SK-MEL-5 (cell line): ENCODE results near the gene TMEM161B. TPM values are rescaled to one million over a fixed set of nuclear protein-coding genes. Genes with fewer than 3 reads are reported as not detected.
"Not testable (repeated sequence)": the region's sequence is repeated elsewhere in the genome, so short reads cannot be mapped to it uniquely, and the experiment has no call there.

Experiments
- DNase-seq: peaks from one replicate; pipeline ENCODE4 v3.0.0-alpha.2; 2016; ENCODE audit warnings: low read depth, low spot score
- in situ Hi-C: cut with HindIII; loops from 2 replicates; pipeline ENCODE4 v1.10.0; 2016; ENCODE audit warnings: low sequenced_read_pairs, high pct_unique_total_duplicates, low pct_unique_long_range_greater_than_20kb
- total RNA-seq: library from RNA; depleted of rRNA; stranded (reverse); fragments of >200 nt; shearing (Covaris generic); gene quantifications from 2 replicates; pipeline ENCODE4 v1.2.3, GENCODE V29; 2014

TMEM161B gene
- total RNA-seq, 1 experiment from 2014 or later: 45.5 TPM

DNA sequence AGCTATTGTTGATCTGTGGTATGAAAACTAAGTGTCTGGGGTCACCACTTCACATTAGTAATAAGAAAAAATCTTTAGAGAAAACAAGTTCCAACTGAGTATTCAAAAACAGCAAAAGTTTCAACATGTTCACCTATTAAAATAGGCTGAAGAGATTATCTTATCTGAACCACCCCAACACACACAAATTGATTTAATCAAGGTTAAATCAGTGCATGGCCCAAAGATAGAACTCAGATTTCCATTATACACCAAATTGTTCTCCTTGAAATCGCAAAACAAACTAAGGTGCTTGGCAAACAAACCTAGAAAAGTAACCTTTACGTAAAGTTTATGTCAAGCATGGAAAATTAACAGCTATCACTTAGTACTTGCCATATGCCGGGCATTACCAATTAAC is 61.1 kb downstream of the TMEM161B start:
- DNase-seq: no peak
- in situ Hi-C loops: no loop called here

DNA sequence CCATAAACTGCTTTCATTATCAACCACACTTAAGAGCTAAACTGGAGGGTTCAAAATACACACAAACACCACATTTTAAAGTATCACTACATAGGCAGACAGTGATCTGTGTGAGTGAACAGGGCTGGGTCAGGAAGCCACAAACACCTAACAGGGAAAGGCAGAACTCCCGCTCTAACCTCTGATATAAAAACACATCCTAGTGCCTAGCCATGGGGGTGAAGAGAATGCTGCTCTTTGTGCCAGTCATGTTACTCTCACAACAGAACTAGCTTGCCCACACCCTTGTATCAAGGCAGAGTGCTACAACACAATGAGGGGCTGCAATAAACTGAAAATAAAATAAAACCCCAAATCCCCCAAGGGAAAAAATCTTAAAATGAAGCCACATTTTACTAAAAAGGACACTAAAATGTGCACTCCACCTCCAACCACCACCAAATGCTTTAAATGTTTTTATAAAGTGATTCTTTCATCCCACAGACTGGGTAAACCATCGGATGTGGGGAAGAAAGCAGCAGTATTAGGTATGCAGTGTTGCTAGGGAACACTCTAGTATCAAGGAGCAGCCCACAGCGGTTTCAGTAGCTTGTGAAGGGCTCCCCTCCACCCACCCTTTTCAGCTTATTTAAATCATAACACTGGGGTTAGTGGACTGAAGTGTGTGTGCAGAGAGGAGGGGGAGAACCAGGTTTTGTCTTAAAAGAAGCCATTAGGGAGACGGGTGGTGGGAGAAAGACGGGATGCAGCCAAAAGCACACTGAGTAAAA is 64.5 kb downstream of the TMEM161B start:
- DNase-seq: peak; percentile 6
- in situ Hi-C loops: no loop called here

DNA sequence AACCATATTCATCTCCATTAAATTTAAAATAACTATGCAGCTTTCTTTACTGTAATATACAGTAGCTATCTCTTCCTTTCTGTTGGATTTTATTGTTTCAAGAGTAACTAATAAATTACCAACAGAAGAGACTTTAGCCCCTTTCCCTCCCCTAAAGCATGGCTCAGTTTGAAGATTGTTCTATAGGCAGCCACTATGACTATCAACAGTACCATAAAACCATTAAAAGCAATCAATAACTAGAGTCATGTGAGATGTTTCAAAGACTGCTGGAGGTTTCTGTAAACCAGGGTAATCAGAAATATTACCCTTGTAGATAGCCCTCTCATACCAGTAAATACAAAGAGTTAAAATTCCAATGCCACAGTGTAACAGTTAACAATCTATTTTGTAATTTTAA is 73.0 kb downstream of the TMEM161B start:
- in situ Hi-C loops: no loop called here
- no peak for DNase-seq

DNA sequence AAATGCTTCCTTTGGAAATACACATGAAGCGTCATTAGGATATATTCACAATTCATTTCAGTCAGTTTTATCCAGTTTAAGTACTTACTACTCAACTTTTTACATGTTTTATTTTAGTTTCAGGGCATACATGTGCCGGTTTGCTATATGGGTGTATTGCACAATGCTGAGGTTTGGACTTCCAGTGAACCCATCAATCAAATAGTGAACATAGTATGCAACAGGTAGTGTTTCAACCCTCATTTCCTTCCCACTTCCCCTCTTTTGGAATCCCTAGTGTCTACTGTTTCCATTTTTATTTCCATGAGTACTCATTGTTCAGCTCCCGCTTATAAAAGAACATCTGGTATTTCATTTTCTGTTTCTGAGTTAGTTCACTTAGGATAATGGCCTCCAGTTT is 74.7 kb downstream of the TMEM161B start:
- no peak for DNase-seq
- in situ Hi-C loops: no loop called here

DNA sequence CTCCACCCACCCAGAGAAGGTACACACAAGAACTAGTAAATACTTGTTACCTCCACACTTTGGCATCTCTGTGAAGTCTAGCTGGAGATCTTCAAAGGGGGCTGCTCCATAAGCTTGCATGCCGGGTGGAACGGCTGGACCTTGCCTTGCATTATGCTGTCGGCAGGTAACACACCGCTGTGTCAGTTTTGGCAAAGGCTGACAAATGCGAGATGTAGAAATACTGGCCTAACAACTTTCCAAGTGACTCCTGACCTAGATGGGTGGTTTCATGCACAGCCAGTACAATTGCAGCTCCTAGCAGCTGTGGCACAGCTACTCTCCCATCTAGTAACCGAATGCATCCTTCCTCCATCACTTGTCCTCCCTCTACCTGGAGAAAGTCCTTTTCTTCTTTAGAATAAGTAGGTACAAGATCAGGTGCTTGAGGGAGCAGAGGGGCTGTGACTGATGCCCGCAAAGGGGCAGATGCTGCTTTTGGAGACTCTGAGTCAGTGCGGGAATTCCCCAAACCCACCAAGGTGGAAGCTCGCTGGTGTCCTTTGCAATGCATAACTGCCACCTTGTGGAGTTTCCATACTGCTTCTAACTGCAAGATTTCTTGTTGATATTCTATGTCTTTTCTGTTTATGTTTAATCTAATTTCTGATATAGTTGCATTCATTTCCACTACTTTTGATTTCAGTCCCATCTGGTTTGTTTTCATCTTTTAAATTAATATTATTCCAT is 78.4 kb downstream of the TMEM161B start:
- in situ Hi-C loops: no loop called here
- DNase-seq: no peak

DNA sequence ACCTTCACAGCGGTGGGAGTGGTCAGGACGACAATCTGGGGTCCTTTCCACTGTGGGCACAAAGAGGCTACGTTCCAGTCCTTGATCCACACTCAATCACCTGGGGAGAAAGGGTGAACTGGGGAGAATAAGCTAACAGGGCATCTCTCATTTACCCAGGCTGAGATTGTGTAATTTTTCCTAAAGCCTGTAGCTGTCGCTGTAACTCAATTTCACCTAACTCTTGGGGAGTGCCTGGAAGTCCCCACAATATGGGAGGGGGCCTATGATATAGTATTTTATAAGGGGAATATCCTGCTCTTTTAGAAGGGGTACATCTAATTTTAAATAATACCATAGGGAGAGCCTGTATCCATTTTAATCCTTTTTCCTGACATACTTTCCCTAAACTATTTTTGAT is 79.2 kb downstream of the TMEM161B start:
- DNase-seq, in situ Hi-C loops: not testable (repeated sequence)

DNA sequence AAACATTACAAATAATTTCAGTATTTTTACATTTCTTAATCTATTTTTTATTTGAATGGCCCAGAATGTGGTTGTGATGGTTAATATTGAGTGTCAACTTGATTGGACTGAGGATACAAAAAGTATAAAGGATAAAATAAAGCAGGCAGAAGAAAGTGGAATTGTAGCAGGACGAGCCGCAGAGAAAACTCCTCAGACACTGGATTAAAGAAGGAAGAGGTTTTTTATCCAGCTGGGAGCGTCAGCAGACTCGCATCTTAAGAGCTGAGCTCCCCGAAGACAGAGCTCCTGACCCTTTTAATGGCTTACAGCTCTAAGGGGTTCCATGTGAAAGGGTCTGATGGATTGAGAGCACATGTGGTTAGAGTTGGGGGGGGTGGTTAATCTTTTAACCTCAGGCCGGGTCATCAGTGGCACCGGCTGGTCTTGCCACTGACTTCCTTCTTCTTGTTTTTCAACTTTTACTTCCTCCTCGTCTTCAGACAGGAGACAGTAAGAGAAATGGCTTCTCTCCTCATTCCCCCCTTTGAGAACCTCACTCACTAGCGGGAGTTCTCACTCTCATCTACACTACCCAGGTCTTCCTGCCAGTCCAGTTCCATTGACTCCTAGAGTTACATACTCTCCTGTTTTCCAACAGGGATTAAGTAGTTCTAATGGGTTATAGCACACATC is 80.0 kb downstream of the TMEM161B start:
- in situ Hi-C loops: no loop called here
- no peak for DNase-seq

DNA sequence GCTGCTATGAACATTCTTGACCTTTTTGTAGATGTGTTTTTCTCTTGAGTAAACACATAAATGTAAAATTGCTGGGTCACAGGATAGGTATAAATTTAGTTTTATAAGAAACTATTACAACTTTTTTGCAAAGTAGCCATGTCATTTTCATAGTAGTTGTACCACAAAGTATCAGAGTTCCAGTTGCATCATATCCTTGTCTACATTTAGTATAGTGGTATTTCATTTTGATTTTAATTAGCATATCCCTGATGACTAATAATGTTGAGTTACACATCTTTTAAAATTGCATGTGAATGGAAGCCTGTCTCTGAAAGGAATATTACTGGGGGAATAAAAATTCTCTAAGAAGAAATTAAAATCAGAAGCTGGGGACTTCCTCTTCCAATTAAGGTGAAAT is 85.4 kb downstream of the TMEM161B start:
- no peak for DNase-seq
- in situ Hi-C loops: no loop called here

DNA sequence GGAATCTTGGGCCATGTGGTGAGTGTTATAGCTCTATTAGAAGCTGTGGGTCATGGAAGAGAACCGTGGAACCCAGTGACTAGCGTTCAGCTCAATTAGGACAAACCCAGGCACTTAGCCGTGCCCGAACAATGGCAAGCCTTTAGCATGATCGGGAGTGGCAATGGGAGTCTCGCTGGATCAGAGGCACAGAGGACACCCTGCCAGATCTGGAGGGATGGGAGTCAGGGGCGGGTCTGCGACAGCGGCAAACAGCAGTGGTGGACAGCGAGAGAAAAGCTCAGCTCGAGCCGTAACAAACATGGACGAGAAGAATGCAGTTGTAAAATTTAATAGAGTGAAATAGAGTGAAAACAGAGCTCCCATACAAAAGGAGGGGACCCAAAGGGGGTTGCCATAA is 91.2 kb downstream of the TMEM161B start:
- in situ Hi-C loops, DNase-seq: not testable (repeated sequence)

DNA sequence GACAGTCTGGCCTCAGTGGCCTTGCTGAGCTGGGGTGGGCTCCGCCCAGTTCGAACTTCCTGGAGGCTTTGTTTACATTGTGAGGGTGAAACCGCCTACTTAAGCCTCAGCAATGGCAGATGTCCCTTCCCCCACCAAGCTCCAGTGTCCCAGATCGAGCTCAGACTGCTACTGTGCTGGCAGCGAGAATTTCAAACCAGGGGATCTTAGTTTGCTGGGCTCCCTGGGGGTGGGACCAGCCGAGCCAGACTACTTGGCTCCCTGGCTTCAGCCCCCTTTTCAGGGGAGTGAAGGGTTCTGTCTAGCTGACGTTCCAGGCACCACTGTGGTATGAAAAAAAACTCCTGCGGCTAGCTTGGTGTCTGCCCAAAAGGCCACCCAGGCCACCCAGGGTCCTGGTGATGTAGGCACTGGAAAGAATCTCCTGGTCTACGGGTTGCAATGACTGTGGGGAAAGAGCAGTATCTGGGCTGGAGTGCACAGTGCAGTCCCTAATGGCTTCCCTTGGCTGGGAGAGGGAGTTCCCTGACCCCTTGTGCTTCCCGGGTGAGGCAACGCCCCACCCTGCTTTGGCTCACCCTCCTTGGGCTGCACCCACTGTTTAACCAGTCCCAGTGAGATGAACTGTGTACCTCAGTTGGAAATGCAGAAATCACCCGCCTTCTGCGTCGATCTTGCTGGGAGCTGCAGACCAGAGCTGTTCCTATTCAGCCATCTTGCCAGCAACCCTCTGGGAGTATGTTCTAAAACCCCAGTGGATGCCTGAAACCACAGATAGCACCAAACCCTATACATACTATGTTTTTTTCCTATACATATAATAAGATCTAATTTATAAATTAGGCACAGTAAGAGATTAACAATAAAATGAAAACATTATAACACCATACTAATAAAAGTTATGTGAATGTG is 95.5 kb downstream of the TMEM161B start:
- DNase-seq: no peak
- in situ Hi-C loops: no loop called here

DNA sequence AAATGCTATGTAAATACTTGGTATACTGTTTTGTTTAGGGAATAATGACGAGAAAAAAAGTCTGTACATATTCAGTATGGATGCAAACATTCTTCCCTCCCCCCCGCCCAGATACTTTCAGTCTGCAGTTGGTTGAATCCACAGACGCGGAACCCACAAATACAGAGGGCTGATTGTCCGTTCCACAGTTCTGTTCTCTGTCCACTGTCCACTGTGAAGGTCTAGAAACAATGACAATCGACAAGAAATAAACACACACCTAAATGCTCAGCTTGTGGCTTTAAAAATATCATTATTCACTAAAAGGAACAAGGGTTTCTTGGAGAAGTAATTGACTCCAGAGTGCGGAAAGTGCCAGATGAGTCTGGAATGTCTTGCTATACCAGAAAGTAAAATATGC is 109.1 kb downstream of the TMEM161B start:
- DNase-seq: no peak
- in situ Hi-C loops: no loop called here

DNA sequence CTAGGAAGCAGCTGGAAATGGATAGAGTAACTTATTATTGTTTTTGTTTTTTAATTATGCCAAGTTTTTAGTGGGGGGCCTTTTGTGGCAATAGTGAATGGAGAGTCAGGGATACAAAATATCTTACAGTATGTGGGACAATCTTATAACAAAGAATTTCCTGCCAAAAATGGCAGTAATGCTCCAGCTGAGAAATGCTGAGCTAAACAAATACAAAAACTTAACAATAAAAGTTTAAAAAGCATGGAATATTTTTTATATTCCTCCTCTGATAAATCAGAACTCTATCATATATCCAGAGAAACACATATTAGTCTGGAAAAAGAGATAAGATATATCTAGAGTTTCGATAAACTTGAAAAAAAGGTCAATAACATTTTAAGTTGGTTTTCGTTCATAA is 110.6 kb downstream of the TMEM161B start:
- no peak for DNase-seq

DNA sequence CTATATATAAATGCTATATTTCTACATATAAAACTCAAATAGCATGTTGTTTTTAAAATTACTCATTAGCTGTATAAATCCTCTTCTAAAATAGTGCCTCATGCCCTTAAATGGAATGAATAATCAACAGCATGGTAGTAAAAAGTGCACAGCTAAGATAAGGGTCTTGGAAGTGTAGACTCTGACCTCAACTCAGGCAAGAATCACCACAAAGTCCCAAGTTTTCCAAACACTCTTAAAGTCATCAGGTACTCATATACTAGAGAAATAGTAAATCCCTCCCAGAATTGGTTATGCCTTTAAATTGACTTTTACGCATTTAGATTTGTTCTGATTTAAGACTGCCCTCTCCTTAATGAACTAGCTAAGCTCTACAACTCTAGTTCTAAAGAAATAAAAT is 113.8 kb downstream of the TMEM161B start:
- DNase-seq: no peak
- in situ Hi-C loops: no loop called here

More for the DNA sequence above, 110.6 kb downstream of the TMEM161B start:
- in situ Hi-C loops: no loop called here

DNA sequence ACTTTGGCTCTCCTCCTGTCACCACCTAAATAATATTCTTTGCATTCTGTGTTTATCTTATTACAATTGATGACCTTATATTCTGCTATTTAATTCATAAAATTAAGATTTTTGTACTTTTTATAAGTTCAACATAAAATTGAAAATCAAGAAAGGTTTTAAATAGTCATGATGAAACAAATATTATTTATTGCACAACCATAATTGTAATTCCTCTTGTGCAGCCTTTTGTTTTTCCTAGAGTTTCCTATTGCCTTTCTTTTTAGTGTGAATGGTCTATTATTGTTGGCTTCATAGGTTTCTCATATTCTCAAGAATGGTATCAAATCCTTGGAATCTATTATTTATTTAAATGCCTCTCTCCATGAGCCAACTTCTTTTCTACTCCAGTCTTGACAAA is 117.9 kb downstream of the TMEM161B start:
- no peak for DNase-seq
- in situ Hi-C loops: no loop called here

DNA sequence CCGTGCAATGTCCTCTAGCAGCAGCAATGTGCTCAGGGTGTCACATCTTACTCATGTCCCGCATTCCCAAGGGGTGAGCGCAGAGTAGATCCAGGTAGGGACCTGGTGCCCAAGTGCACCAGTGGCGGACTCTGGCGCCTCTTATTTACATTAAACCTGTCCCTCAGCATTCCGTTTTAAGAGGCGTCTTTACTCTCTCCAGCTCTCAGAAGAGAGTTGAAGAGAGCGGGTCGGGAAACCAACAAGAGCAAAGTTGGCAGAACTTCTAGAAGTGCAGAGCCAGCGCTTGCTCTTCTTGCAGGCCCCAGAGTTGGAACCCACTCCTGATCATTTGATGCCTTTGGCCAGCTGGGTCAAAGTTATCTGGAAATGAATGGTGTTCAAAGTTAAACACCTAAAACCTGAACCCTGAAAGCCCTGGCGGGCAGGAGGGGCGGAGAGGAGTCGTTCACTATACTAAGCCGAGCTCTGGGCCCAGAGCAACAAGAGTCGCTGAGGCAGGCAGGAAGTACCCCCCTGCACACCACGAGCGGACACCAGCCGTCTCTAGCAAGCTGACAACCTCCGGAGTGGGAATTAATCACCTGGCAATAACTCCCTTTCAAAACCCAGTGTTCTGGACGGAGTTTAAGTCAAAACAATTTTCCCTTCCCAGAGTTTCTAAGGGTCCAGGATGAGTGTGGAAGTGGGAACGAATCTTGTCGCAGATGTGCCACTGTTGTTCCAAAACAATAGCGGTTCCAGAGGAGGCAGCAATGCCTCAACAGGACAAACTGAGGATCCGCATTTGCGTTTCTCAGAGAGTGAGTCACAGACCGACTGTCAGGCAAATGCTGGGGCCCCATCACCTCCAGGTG is 122.8 kb downstream of the TMEM161B start:
- DNase-seq: no peak
- in situ Hi-C loops: no loop called here

DNA sequence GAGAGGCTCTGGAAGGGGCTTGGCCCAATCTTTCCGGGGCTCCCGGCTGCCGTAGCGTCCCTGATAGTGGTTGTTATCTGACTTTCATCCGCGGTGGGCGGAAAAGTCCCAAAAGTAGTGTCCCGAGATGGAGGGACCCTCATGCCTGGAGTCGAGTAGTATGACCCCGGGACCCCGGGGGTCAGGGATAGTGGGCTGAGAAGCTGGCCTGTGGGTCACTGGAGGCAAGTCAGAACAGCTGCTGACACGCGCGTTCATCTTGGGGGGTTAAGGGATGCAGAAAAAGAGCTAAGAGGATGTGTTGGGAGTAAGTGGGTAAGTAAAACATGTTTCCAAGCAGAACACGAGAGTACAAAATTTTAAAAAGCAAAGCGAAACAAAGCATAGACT is 123.4 kb downstream of the TMEM161B start:
- DNase-seq: no peak
- in situ Hi-C loops: no loop called here
